ENCODE results near the gene CDKAL1. TPM values are rescaled to one million over a fixed set of nuclear protein-coding genes. Genes with fewer than 3 reads are reported as not detected.

Gene CDKAL1
- total and polyA plus RNA-seq, 8 donors: 3.4 to 36.7 (median 10.4) TPM

GRCh38 chr6:20870493-20870892, 336.2 kb downstream of the CDKAL1 start:
- intact Hi-C loops (cut with DNase I; ENCODE audit: low total_unique reads): no loop called here
- DNase-seq: no peak
- H3K9me3 ChIP-seq: no peaks in the 10 kb centered on the region
- TF ChIP-seq POLR2AphosphoS5 (IDR thresholded peaks at IDR 0.05) (no peak), EP300 (IDR thresholded peaks at IDR 0.05) (no peak), POLR2A (IDR thresholded peaks at IDR 0.05) (no peak), CTCF (IDR thresholded peaks at IDR 0.05) (no peak)
- no peak overlapping the region for H3K4me3 ChIP-seq
- H3K4me1 ChIP-seq: peaks cover 0 to 16% (median 8%) of the 10 kb centered on the region in 4 donors
- no peaks in the 10 kb centered on the region for H3K27me3 ChIP-seq
- WGBS, 5 donors: 63 to 75% (median 68%) methylated on average over 1 of the region's 1 CpG
- no peak overlapping the region for H3K27ac ChIP-seq
- no peaks in the 10 kb centered on the region for H3K36me3 ChIP-seq

GRCh38 chr6:20873425-20874190, 339.4 kb downstream of the CDKAL1 start:
- TF ChIP-seq CTCF (IDR thresholded peaks at IDR 0.05): no peak
- TF ChIP-seq POLR2AphosphoS5 (IDR thresholded peaks at IDR 0.05): no peak
- no peak for TF ChIP-seq EP300 (IDR thresholded peaks at IDR 0.05)
- TF ChIP-seq POLR2A (IDR thresholded peaks at IDR 0.05): no peak
- H3K27me3 ChIP-seq: no peaks in the 10 kb centered on the region
- intact Hi-C loops (cut with DNase I; ENCODE audit: low total_unique reads): no loop called here
- peaks cover 0 to 39% (median 17%) of the 10 kb centered on the region in 4 donors for H3K4me1 ChIP-seq
- no peaks in the 10 kb centered on the region for H3K36me3 ChIP-seq
- H3K9me3 ChIP-seq: no peaks in the 10 kb centered on the region
- 60 to 67% (median 62%) methylated on average over 7 of the region's 7 CpGs for WGBS, 5 donors
- peak in 1 of 2 donors; percentile 26 for DNase-seq
- no peak overlapping the region for H3K27ac ChIP-seq
- H3K4me3 ChIP-seq: no peak overlapping the region

- peak in 1 of 2 donors; percentile 63 for DNase-seq
- intact Hi-C loops (cut with DNase I; ENCODE audit: low total_unique reads): no loop called here
- no peak overlapping the region for H3K4me3 ChIP-seq
- H3K27ac ChIP-seq: no peak overlapping the region
- no peaks in the 10 kb centered on the region for H3K36me3 ChIP-seq
- H3K9me3 ChIP-seq: no peaks in the 10 kb centered on the region
- peaks cover 0 to 32% (median 20%) of the 10 kb centered on the region in 4 donors for H3K4me1 ChIP-seq
- WGBS, 5 donors: 46 to 97% (median 92%) methylated on average over 1 of the region's 1 CpG
- no peaks in the 10 kb centered on the region for H3K27me3 ChIP-seq
- TF ChIP-seq EP300 (IDR thresholded peaks at IDR 0.05) (no peak), POLR2AphosphoS5 (IDR thresholded peaks at IDR 0.05) (no peak), POLR2A (IDR thresholded peaks at IDR 0.05) (no peak), CTCF (IDR thresholded peaks at IDR 0.05) (peak in 1 of 7 experiments; percentile 19)
Observed at GRCh38 chr6:20875369-20875963, 341.2 kb downstream of the CDKAL1 start.

- no peaks in the 10 kb centered on the region for H3K36me3 ChIP-seq
- intact Hi-C loops (cut with DNase I; ENCODE audit: low total_unique reads): no loop called here
- H3K4me1 ChIP-seq: peaks cover 0 to 32% (median 20%) of the 10 kb centered on the region in 4 donors
- peak overlapping the region in 2 of 5 donors; percentile 15 to 18 for H3K27ac ChIP-seq
- WGBS, 5 donors: 44 to 62% (median 51%) methylated on average over 2 of the region's 2 CpGs
- no peaks in the 10 kb centered on the region for H3K9me3 ChIP-seq
- no peak overlapping the region for H3K4me3 ChIP-seq
- TF ChIP-seq CTCF (IDR thresholded peaks at IDR 0.05) (no peak), POLR2AphosphoS5 (IDR thresholded peaks at IDR 0.05) (no peak), EP300 (IDR thresholded peaks at IDR 0.05) (no peak), POLR2A (IDR thresholded peaks at IDR 0.05) (no peak)
- H3K27me3 ChIP-seq: no peaks in the 10 kb centered on the region
- peak in 1 of 2 donors; percentile 20 for DNase-seq
Observed at GRCh38 chr6:20876036-20876435, 341.8 kb downstream of the CDKAL1 start.
